HG03457 (cell line): ENCODE data around the gene TP53TG5.

Source experiments
- ATAC-seq: cut with Tn5 transposase; IDR thresholded peaks from one replicate; pipeline ENCODE4 v1.9.1; 2021; ENCODE audit warnings: moderate number of reproducible peaks; ENCODE audit not compliant: unreplicated experiment

The TP53TG5 gene

DNA sequence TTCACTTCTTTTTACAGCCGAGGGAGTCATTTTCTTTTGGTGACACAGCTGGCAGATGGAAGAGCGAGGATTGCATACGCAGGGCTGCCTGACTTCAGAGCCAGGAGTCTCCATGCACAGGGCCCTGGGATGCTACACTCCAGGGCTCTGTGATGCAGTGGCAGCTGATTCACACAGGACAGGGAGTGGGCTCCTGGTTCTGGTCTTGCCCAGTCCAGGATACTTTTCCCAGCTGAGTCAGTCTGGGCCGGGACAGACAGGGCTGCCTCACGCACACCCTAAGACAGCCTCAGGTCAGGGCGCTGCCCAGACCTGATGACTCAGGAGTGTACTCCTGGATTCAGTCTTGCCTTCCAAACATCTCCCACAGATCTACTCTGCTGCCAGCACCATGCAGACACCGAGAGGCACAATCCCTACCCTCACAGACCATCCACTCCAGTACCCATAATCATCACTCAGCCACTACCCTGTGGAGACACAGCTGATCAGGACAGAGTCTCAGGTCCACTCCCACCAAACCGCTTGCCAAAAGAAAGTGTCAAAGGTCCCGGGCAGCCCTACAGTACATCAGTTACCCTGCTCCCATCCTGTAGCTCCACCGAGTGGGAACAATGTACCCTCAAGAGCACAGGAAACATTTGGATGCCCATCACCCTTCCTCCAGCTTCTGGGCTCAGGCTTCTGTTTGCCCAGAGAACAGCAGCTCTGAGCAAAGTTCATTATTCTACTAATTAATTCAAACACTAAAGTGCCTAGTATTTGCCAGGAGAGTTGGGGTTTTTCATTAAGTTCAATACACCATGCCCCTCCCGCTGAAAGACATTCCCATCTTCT, 41.4 kb downstream of the TP53TG5 start:
- no peak for ATAC-seq

DNA sequence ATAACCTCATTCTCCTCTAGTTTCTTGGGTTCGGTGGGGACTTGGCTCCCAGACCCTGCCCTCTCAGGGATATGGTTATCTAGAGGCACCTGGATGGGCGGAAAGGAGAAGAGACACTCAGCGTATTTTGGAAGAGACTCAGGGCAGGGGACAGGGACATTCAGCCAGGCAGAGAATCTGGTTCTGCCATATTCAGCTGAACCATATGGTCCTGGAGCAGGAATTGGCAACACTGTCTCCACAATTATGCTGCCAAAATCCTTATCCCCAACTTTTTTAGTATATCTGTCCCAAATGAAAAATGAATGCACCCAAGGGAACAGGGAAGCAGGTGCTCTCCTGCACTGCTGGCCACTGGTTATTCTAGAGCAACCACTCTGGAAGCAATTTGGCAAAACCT, 47.6 kb downstream of the TP53TG5 start:
- no peak for ATAC-seq

DNA sequence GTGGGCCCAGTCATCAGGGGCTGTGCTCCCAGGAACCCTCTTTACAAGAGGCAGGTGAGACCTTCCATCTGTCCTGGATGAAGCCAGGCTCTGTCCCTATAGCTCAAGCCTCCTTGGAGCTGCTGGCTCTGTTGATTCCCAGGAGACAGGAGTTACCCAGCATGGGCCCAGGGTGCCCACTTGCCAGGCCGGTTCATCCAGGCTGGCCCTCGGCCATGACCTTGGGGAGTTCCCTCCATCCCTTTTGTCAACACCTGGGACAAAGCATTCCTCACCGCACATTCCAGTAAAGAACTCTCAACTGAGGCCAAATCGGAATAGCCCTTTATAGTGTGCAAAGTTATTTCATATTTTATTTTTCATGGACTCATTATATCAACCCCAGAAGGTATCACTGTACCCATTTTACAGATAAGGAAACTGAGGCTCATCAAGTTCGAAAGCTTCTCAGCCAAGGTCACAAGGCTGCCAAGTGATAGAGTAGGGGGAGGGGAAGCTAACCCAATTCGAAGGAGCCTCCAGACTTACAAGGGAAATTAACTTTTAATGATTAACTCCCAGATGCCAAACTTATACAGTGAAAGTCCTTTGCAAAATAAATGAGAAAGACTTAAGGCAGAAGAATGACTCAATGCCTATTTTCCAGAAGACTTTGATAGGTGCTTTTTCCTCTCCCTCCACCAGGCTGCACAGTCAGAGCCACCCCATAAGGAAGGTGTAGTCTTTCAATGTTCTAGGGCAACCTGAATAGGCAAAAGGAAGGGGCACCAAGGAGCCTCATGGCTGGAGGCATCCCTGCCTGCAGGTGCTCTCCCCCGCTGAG, 48.4 kb downstream of the TP53TG5 start:
- no peak for ATAC-seq

DNA sequence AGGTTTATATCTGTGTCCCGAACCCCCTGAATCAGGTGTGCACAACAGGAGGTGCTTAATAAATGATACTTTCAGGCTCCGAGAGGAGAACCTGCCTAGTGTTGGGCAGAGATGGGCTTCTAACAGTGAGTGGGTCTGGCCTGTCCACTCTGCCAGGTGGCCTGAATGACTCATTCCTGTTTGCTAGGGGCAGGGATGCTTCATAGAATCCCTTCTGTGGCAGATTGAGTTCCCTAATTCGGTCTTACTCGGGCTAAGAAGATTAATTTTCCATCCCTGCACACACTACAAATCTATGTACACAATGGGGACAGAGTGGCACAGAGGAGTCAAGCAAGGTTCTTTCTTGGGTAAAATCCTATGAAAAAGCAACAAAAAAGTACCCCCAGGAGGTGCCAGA, 49.7 kb downstream of the TP53TG5 start:
- no peak for ATAC-seq

DNA sequence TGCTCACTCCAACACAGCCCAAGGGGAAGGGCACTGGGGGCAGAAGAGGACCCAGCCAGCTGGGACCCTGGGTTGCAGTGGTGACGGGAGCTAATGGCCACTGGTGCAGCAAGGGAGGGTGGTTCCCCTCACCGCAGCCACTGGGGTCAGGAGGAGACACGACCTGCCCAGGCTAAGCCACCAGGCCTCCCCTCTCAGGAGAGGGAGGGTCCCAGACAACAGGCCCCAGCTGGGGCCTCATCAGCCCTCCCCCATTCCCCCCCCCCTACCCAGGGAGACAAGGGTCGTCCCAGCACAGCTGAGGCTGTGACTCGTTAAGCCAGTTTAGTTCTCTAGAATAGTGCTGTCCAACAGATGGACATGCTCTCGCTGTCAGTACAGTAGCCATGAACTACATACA, 52.8 kb downstream of the TP53TG5 start:
- no peak for ATAC-seq

DNA sequence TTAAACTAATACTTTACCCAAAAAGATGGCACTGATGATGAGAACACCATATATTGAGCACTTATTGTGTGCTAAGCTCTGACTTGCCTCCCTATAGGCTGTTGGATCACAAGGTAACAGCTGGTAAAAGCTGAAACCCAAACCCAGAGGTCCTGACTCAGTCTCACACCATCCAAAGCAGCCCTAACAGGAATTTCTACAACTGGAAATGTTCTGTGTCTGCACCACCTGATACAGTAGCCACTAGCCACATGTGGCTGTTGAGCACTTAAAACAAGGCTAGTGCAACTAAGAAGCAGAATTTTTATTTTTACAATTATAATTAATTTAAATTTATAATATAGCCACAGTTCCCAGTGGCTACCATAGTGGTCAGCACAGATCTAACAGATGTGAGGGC, 54.4 kb downstream of the TP53TG5 start:
- no peak for ATAC-seq

DNA sequence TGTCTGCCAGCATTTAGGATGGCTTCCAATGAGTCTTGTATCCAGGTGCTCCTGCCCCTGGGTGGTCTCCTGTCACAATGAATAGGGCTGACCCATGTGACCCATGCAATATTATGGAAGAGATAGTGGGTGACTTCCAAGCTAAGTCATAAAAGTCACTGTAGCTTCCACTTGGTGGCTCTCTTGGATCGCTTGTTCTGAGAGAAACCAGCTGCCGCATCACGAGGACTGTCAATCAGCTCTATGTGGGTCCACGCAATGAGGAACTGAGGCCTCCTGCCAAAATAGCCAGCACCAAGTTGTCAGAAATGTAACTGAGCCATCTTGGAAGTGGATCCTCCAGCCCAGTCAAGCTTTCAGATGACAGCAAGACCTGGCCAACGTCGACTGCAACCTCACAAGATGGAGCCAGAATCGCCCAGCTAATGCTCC, 55.2 kb downstream of the TP53TG5 start:
- no peak for ATAC-seq
